ENCODE results near the gene DCDC2C. TPM values are rescaled to one million over a fixed set of nuclear protein-coding genes. Genes with fewer than 3 reads are reported as not detected.

DCDC2C gene
- polyA plus RNA-seq, 1 donor from 2014 or later: not detected

DNA sequence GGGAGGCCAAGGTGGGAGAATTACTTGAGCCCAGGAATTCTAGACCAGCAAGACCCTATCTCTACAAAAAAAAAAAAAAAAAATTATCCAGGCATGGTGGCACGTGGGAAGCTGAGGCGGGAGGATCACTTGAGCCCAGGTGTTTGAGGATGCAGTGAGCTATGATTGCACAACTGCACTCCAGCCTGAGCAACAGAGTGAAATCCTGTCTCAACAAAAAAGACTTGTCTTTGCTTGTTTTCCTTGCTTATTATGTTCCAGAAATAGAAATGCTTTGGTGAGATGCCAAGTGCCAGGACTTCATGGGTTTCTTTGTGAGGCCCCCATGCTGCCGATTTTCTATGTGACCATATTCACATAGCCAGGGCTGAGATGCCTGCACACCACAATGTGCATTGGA is 9.0 kb downstream of the DCDC2C start:
- no peak overlapping the region for H2AFZ ChIP-seq (ENCODE audit: low read depth, low read length)

GRCh38 chr2:3712831-3713503 is 9.6 kb downstream of the DCDC2C start:
- no peaks in the 10 kb centered on the region for H3K9me3 ChIP-seq (ENCODE audit: low read length)
- no peaks in the 10 kb centered on the region for H3K79me2 ChIP-seq (replicated peaks; ENCODE audit: insufficient read depth, low read length)
- no peak overlapping the region for H3K4me2 ChIP-seq (ENCODE audit: low read length)
- H3K36me3 ChIP-seq (ENCODE audit: insufficient read depth, low read length): no peaks in the 10 kb centered on the region
- TF ChIP-seq POLR2AphosphoS5 (IDR thresholded peaks at IDR 0.05) (no peak), TAF1 (IDR thresholded peaks at IDR 0.05; ENCODE audit: low read depth) (no peak), SMC3 (conservative IDR thresholded peaks at IDR 0.05; ENCODE audit: poor library complexity) (no peak), MXI1 (conservative IDR thresholded peaks at IDR 0.05; ENCODE audit: poor library complexity, severe bottlenecking) (no peak), RAD21 (conservative IDR thresholded peaks at IDR 0.05) (no peak), EP300 (conservative IDR thresholded peaks at IDR 0.05; ENCODE audit: poor library complexity, severe bottlenecking) (no peak), EZH2 (IDR thresholded peaks at IDR 0.05; ENCODE audit: borderline replicate concordance, insufficient read depth, low read length, poor library complexity, severe bottlenecking) (no peak)
- TF ChIP-seq, protein P1, sequence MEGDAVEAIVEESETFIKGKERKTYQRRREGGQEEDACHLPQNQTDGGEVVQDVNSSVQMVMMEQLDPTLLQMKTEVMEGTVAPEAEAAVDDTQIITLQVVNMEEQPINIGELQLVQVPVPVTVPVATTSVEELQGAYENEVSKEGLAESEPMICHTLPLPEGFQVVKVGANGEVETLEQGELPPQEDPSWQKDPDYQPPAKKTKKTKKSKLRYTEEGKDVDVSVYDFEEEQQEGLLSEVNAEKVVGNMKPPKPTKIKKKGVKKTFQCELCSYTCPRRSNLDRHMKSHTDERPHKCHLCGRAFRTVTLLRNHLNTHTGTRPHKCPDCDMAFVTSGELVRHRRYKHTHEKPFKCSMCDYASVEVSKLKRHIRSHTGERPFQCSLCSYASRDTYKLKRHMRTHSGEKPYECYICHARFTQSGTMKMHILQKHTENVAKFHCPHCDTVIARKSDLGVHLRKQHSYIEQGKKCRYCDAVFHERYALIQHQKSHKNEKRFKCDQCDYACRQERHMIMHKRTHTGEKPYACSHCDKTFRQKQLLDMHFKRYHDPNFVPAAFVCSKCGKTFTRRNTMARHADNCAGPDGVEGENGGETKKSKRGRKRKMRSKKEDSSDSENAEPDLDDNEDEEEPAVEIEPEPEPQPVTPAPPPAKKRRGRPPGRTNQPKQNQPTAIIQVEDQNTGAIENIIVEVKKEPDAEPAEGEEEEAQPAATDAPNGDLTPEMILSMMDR (IDR thresholded peaks at IDR 0.05; ENCODE audit: poor library complexity, severe bottlenecking): no peak
- TF ChIP-seq, protein P2, sequence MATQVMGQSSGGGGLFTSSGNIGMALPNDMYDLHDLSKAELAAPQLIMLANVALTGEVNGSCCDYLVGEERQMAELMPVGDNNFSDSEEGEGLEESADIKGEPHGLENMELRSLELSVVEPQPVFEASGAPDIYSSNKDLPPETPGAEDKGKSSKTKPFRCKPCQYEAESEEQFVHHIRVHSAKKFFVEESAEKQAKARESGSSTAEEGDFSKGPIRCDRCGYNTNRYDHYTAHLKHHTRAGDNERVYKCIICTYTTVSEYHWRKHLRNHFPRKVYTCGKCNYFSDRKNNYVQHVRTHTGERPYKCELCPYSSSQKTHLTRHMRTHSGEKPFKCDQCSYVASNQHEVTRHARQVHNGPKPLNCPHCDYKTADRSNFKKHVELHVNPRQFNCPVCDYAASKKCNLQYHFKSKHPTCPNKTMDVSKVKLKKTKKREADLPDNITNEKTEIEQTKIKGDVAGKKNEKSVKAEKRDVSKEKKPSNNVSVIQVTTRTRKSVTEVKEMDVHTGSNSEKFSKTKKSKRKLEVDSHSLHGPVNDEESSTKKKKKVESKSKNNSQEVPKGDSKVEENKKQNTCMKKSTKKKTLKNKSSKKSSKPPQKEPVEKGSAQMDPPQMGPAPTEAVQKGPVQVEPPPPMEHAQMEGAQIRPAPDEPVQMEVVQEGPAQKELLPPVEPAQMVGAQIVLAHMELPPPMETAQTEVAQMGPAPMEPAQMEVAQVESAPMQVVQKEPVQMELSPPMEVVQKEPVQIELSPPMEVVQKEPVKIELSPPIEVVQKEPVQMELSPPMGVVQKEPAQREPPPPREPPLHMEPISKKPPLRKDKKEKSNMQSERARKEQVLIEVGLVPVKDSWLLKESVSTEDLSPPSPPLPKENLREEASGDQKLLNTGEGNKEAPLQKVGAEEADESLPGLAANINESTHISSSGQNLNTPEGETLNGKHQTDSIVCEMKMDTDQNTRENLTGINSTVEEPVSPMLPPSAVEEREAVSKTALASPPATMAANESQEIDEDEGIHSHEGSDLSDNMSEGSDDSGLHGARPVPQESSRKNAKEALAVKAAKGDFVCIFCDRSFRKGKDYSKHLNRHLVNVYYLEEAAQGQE (IDR thresholded peaks at IDR 0.05; ENCODE audit: borderline replicate concordance): no peak
- no peaks in the 10 kb centered on the region for H3F3A ChIP-seq (ENCODE audit: insufficient read depth, low read length, poor library complexity, severe bottlenecking)
- H2AFZ ChIP-seq (ENCODE audit: low read depth, low read length): no peak overlapping the region
- no peaks in the 10 kb centered on the region for H3K9me2 ChIP-seq (ENCODE audit: insufficient read depth, low read length)
- H3K9ac ChIP-seq (ENCODE audit: low read length): no peak overlapping the region
- H4K20me1 ChIP-seq (ENCODE audit: insufficient read depth): no peaks in the 10 kb centered on the region
- H3K27ac ChIP-seq (ENCODE audit: low read length): no peak overlapping the region
- no peak overlapping the region for H3K4me3 ChIP-seq (ENCODE audit: low read length)
- no peaks in the 10 kb centered on the region for H3K27me3 ChIP-seq (ENCODE audit: insufficient read depth, low read depth, low read length)

More for the DNA sequence above, 9.0 kb downstream of the DCDC2C start:
- H3K9me3 ChIP-seq (ENCODE audit: low read length): no peaks in the 10 kb centered on the region
- TF ChIP-seq, protein P1 (IDR thresholded peaks at IDR 0.05; ENCODE audit: poor library complexity, severe bottlenecking): no peak
- TF ChIP-seq TAF1 (IDR thresholded peaks at IDR 0.05; ENCODE audit: low read depth) (no peak), EZH2 (IDR thresholded peaks at IDR 0.05; ENCODE audit: borderline replicate concordance, insufficient read depth, low read length, poor library complexity, severe bottlenecking) (no peak), RAD21 (conservative IDR thresholded peaks at IDR 0.05) (no peak), EP300 (conservative IDR thresholded peaks at IDR 0.05; ENCODE audit: poor library complexity, severe bottlenecking) (no peak), POLR2AphosphoS5 (IDR thresholded peaks at IDR 0.05) (no peak), MXI1 (conservative IDR thresholded peaks at IDR 0.05; ENCODE audit: poor library complexity, severe bottlenecking) (no peak), SMC3 (conservative IDR thresholded peaks at IDR 0.05; ENCODE audit: poor library complexity) (no peak)
- TF ChIP-seq, protein P2 (IDR thresholded peaks at IDR 0.05; ENCODE audit: borderline replicate concordance): no peak
- no peaks in the 10 kb centered on the region for H3K36me3 ChIP-seq (ENCODE audit: insufficient read depth, low read length)
- no peaks in the 10 kb centered on the region for H3K79me2 ChIP-seq (replicated peaks; ENCODE audit: insufficient read depth, low read length)
- H3K4me2 ChIP-seq (ENCODE audit: low read length): no peak overlapping the region
- H3K9me2 ChIP-seq (ENCODE audit: insufficient read depth, low read length): no peaks in the 10 kb centered on the region
- H3F3A ChIP-seq (ENCODE audit: insufficient read depth, low read length, poor library complexity, severe bottlenecking): no peaks in the 10 kb centered on the region
- H4K20me1 ChIP-seq (ENCODE audit: insufficient read depth): no peaks in the 10 kb centered on the region
- H3K27me3 ChIP-seq (ENCODE audit: insufficient read depth, low read depth, low read length): no peaks in the 10 kb centered on the region
- no peak overlapping the region for H3K4me3 ChIP-seq (ENCODE audit: low read length)
- no peak overlapping the region for H3K27ac ChIP-seq (ENCODE audit: low read length)
- H3K9ac ChIP-seq (ENCODE audit: low read length): no peak overlapping the region
